OCI-LY7 (cell line): ENCODE measurements around the gene ADARB2.

Experiments used
- CTCF ChIP-seq: fragments of 200-600 bp; sonication (generic); conservative IDR thresholded peaks from 2 replicates; pipeline ENCODE4 v1.5.1; 2014; ENCODE audit warnings: mild to moderate bottlenecking, antibody characterized with exemption, low read length, moderate library complexity, mixed read lengths
- EZH2phosphoT487 ChIP-seq: fragments of 200-600 bp; sonication (generic); IDR thresholded peaks from 2 replicates; pipeline ENCODE4 v1.6.1; 2018; ENCODE audit warnings: low read depth, borderline replicate concordance, mild to moderate bottlenecking, mixed run types, antibody characterized with exemption, low read length, moderate library complexity, mixed read lengths

- no peak for TF ChIP-seq CTCF
- no peak for TF ChIP-seq EZH2phosphoT487
Measured at GRCh38 chr10:1256432-1256725, 480.9 kb downstream of the ADARB2 start.
